VCaP (cell line): ENCODE measurements around the gene RGCC.
A peak's percentile ranks its signal among the peaks of the same experiment; 100 is the strongest.
"Not testable (repeated sequence)": the region's sequence is repeated elsewhere in the genome, so short reads cannot be mapped to it uniquely, and the experiment has no call there.

Source experiments
- H3K27ac ChIP-seq: fragments of 450-650 bp; 2 replicates; pipeline ENCODE4 v1.5.1; 2017
- CTCF ChIP-seq: fragments of 450-650 bp; conservative IDR thresholded peaks from 2 replicates; pipeline ENCODE4 v1.5.1; 2017; ENCODE audit warnings: mild to moderate bottlenecking, moderate library complexity

RGCC gene

DNA sequence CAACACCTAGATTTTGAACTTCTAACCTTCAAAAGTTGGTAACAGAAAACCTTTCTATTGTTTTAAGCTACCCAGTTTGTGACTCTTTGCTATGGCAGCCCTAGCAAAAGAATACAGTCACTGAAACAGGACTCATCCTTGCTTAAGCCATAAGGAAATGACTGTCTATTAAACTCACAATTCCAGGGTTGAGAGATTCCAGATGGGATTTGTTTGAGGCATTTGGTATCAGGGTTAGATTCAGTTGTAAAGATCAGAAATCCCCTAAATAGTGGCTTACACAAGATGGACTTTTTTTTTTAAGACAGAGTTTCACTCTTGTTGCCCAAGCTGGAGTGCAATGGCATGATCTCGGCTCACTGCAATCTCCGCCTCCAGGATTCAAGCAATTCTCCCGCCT, 41.1 kb upstream of the RGCC start:
- no peak overlapping the region for H3K27ac ChIP-seq
- no peak for TF ChIP-seq CTCF

GRCh38 chr13:41418027-41418426, 39.3 kb upstream of the RGCC start:
- no peak for TF ChIP-seq CTCF
- peak overlapping the region; percentile 12; the same call in 1 of the 2 replicates for H3K27ac ChIP-seq

DNA sequence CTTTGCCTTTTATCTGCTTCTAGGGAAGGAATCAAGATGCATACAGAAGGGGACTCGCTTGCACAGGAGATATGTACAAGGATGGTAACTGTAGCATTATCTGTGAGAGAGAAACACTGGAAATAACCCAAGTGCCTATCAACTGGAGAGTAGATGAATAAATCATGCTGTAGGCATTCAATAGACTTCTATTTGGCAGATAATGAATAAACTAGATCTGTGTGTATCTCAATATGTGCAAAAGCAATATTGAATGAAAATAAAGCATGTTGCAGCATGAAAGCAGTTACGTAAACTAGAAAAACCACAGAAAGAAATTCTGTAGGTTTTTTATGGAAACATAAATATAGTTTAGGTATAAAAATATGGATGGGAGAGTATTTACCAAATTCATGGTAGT, 38.6 kb upstream of the RGCC start:
- no peak for TF ChIP-seq CTCF
- peak overlapping the region; percentile 12; the same call in 1 of the 2 replicates for H3K27ac ChIP-seq

- no peak overlapping the region for H3K27ac ChIP-seq
- no peak for TF ChIP-seq CTCF
Measured at GRCh38 chr13:41419206-41419605, 38.1 kb upstream of the RGCC start.

- no peak for TF ChIP-seq CTCF
- no peak overlapping the region for H3K27ac ChIP-seq
Measured at GRCh38 chr13:41420146-41420545, 37.2 kb upstream of the RGCC start.

DNA sequence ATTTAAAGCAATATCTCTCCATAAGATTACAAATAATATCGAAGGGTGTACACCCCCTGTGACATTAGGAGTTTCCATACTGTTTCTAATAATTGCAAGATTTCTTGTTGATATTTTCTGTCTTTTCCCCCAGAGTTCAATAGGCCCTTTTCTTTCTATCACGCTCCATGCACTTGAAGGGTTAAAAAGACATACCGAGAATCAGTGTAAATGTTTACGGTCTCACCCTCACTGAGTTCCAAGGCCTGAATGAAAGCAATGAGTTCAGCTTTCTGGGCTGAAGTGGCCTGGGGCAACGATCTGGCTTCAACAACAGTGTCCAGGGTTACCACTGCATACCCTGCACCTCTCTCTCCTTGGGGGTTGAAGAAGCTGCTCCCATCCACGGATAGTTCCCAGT, 36.0 kb upstream of the RGCC start:
- not testable (repeated sequence) for H3K27ac ChIP-seq

GRCh38 chr13:41421983-41422382, 35.4 kb upstream of the RGCC start:
- not testable (repeated sequence) for H3K27ac ChIP-seq

DNA sequence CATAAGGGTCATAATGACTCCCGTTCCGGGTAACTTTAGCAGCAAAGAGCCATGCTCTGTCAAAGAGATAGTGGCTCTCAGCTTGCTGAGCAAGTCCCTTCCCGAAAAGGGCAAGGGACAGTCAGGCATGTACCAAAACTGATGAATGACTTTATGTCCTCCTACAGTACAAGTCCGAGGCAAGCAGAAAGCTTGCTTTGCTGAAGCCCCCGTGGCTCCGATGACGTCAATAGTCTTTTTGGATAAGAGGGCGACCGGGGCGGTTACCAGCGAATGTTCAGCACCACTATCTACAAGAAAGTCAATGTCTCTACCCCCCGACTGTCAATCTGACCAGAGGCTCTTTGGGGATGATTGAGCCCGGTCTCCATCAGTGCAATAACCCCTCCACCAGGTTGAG, 34.1 kb upstream of the RGCC start:
- not testable (repeated sequence) for H3K27ac ChIP-seq

DNA sequence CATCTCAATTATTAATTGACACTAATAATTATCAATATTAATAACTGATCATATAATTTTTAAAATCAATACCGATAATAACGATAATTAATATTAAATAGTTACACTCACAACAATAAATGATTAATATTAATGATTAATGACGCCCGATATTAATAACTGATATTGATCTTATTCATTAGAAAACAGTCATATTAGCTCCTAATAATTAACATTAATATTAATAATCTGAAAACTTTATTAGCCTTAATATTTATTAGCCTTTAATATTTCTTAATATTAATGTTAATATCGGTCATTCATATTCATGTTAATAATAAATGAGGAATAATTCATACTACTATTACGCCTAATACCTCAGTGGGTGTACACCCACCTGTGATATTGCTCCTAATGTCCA, 32.7 kb upstream of the RGCC start:
- not testable (repeated sequence) for H3K27ac ChIP-seq

- no peak overlapping the region for H3K27ac ChIP-seq
- TF ChIP-seq CTCF, result no peak
Measured at GRCh38 chr13:41426047-41426446, 31.3 kb upstream of the RGCC start.
